WTC11 (cell line): ENCODE data around the gene SLFN5. TPM values are rescaled to one million over a fixed set of nuclear protein-coding genes. Genes with fewer than 3 reads are reported as not detected.

Source experiments
- ATAC-seq: fragments of 200-7000 bp; cut with Tn5 transposase; 2 replicates; pipeline ENCODE4 v1.10.0; 2021; ENCODE audit warnings: mild to moderate bottlenecking, moderate library complexity
- CTCF ChIA-PET: fragments of 300-600 bp; sonication (Branson Sonifier 250); formaldehyde crosslinking; loops from one replicate; lab custom pipeline; 2021; ENCODE audit warnings: antibody characterized with exemption; lab: Charles Lee
- POLR2A ChIA-PET: fragments of 350-600 bp; sonication (Branson Sonifier 250); formaldehyde crosslinking; loops from one replicate; lab custom pipeline; 2021; ENCODE audit warnings: antibody characterized with exemption; lab: Charles Lee
- DNase-seq: peaks from one replicate; pipeline ENCODE4 v3.0.0; 2021; ENCODE audit warnings: low spot score
- H3K27ac Mint-ChIP-seq: 2 replicates; pipeline ENCODE4 v1.8.0; 2021; ENCODE audit warnings: mixed read lengths
- H3K27me3 Mint-ChIP-seq: 2 replicates; pipeline ENCODE4 v1.8.0; 2021; ENCODE audit warnings: low read depth, mild to moderate bottlenecking, moderate library complexity, mixed read lengths
- H3K36me3 Mint-ChIP-seq: 2 replicates; pipeline ENCODE4 v1.8.0; 2021; ENCODE audit warnings: mixed read lengths
- H3K4me1 Mint-ChIP-seq: 2 replicates; pipeline ENCODE4 v1.8.0; 2022; ENCODE audit warnings: mixed read lengths
- H3K4me3 Mint-ChIP-seq: 2 replicates; pipeline ENCODE4 v1.8.0; 2021; ENCODE audit warnings: mild to moderate bottlenecking, moderate library complexity, mixed read lengths
- H3K9me3 Mint-ChIP-seq: 2 replicates; pipeline ENCODE4 v1.8.0; 2021; ENCODE audit warnings: mixed read lengths
- ATF6 ChIP-seq: sonication (generic); formaldehyde crosslinking; IDR thresholded peaks from 2 replicates; pipeline ENCODE4 v1.8.1; 2023; ENCODE audit warnings: mild to moderate bottlenecking, missing genetic modification reagents
- CREB1 ChIP-seq: sonication (generic); formaldehyde crosslinking; IDR thresholded peaks from 2 replicates; pipeline ENCODE4 v1.8.0; 2023; ENCODE audit warnings: mild to moderate bottlenecking, missing genetic modification reagents
- EMX1 ChIP-seq: fragments of 250-450 bp; sonication (Bioruptor Pico); IDR thresholded peaks from 2 replicates; pipeline ENCODE4 v1.8.0; 2021; ENCODE audit warnings: mild to moderate bottlenecking
- ERG ChIP-seq: fragments of 250-450 bp; sonication (Bioruptor Pico); IDR thresholded peaks from 2 replicates; pipeline ENCODE4 v1.8.0; 2021; ENCODE audit warnings: mild to moderate bottlenecking
- GABPB1 ChIP-seq: sonication (generic); formaldehyde crosslinking; IDR thresholded peaks from 2 replicates; pipeline ENCODE4 v1.8.1; 2023; ENCODE audit warnings: mild to moderate bottlenecking, missing genetic modification reagents
- KAT7 ChIP-seq: sonication (generic); formaldehyde crosslinking; IDR thresholded peaks from 2 replicates; pipeline ENCODE4 v1.8.1; 2023; ENCODE audit warnings: missing genetic modification reagents, mild to moderate bottlenecking, borderline replicate concordance
- MXD4 ChIP-seq: fragments of 250-450 bp; sonication (Bioruptor Pico); IDR thresholded peaks from 2 replicates; pipeline ENCODE4 v1.8.0; 2021; ENCODE audit warnings: mild to moderate bottlenecking, moderate library complexity, borderline replicate concordance
- PRRX2 ChIP-seq: fragments of 250-450 bp; sonication (Bioruptor Pico); IDR thresholded peaks from 2 replicates; pipeline ENCODE4 v1.8.0; 2021; ENCODE audit warnings: mild to moderate bottlenecking
- RELA ChIP-seq: sonication (generic); formaldehyde crosslinking; IDR thresholded peaks from 2 replicates; pipeline ENCODE4 v1.8.1; 2022; ENCODE audit warnings: missing genetic modification reagents, mild to moderate bottlenecking, borderline replicate concordance
- TCF7 ChIP-seq: sonication (generic); formaldehyde crosslinking; IDR thresholded peaks from 2 replicates; pipeline ENCODE4 v1.8.0; 2022; ENCODE audit warnings: mild to moderate bottlenecking, low read depth, missing genetic modification reagents, moderate library complexity
- ZNF396 ChIP-seq: fragments of 250-450 bp; sonication (Bioruptor Pico); IDR thresholded peaks from 2 replicates; pipeline ENCODE4 v1.8.0; 2021; ENCODE audit warnings: mild to moderate bottlenecking, moderate library complexity, borderline replicate concordance
- ZNF425 ChIP-seq: fragments of 250-450 bp; sonication (Bioruptor Pico); conservative IDR thresholded peaks from 2 replicates; pipeline ENCODE4 v1.9.0; 2021; ENCODE audit warnings: mild to moderate bottlenecking
- total RNA-seq: library from RNA; stranded (reverse); gene quantifications from 3 replicates; pipeline ENCODE4 v1.2.3, GENCODE V29; 2021
- TF ChIP-seq, protein P1 (sequence below): sonication (generic); formaldehyde crosslinking; IDR thresholded peaks from 2 replicates; pipeline ENCODE4 v1.8.1; 2023; ENCODE audit warnings: mild to moderate bottlenecking, missing genetic modification reagents, moderate library complexity
- TF ChIP-seq, protein P2 (sequence below): fragments of 250-450 bp; sonication (Bioruptor Pico); IDR thresholded peaks from 2 replicates; pipeline ENCODE4 v1.9.0; 2021; ENCODE audit warnings: mild to moderate bottlenecking

Gene SLFN5
- total RNA-seq, 1 experiment from 2014 or later, result 7.6 TPM

DNA sequence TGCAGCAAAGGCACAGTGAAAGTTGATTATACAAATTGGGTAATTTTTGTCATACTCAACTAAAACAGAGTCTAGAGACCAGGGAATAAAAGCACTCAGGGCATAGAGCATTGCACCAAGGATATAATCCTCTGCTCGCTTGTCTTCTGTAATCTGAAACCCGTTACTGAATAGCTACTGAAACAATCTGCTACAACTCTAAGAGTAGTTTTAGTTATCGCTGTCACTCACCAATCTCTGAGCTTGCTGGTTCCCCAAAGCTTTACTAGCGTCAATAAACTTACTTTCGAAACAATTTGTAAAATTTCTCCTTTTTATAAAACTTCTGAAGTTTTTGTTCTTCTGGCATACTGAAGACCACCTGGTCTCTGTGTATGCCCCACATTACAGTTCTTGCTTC is 25.8 kb upstream of the SLFN5 start:
- POLR2A ChIA-PET, result interaction anchor here (0.6 kb wide), 1 partner anchor 167 kb away, joined by 3 read pairs; no protein-coding TSS in a partner anchor
- H3K36me3 Mint-ChIP-seq, result no peaks in the 10 kb centered on the region
- 0 out of 2 replicates have a peak, but pooled peaks cover 3% of the 10 kb centered on the region for H3K9me3 Mint-ChIP-seq
- ATAC-seq (no peak), DNase-seq (no peak)
- CTCF ChIA-PET, result interaction anchor here (1.0 kb wide), 1 partner anchor 96 kb away, joined by 3 read pairs; no protein-coding TSS in a partner anchor
- peaks cover 18% of the 10 kb centered on the region for H3K27me3 Mint-ChIP-seq
- H3K4me3 Mint-ChIP-seq, result no peak overlapping the region
- TF ChIP-seq PRRX2, result no peak
- no peak for TF ChIP-seq EMX1
- no peak for TF ChIP-seq RELA (CRISPR knock-in tag)
- TF ChIP-seq ATF6, result no peak
- no peak for TF ChIP-seq ERG (CRISPR knock-in tag)
- TF ChIP-seq, protein P1, sequence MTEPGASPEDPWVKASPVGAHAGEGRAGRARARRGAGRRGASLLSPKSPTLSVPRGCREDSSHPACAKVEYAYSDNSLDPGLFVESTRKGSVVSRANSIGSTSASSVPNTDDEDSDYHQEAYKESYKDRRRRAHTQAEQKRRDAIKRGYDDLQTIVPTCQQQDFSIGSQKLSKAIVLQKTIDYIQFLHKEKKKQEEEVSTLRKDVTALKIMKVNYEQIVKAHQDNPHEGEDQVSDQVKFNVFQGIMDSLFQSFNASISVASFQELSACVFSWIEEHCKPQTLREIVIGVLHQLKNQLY (CRISPR knock-in tag), result no peak
- no peak for TF ChIP-seq KAT7 (CRISPR knock-in tag)
- no peak for TF ChIP-seq ZNF425 (CRISPR knock-in tag)
- TF ChIP-seq, protein P2, sequence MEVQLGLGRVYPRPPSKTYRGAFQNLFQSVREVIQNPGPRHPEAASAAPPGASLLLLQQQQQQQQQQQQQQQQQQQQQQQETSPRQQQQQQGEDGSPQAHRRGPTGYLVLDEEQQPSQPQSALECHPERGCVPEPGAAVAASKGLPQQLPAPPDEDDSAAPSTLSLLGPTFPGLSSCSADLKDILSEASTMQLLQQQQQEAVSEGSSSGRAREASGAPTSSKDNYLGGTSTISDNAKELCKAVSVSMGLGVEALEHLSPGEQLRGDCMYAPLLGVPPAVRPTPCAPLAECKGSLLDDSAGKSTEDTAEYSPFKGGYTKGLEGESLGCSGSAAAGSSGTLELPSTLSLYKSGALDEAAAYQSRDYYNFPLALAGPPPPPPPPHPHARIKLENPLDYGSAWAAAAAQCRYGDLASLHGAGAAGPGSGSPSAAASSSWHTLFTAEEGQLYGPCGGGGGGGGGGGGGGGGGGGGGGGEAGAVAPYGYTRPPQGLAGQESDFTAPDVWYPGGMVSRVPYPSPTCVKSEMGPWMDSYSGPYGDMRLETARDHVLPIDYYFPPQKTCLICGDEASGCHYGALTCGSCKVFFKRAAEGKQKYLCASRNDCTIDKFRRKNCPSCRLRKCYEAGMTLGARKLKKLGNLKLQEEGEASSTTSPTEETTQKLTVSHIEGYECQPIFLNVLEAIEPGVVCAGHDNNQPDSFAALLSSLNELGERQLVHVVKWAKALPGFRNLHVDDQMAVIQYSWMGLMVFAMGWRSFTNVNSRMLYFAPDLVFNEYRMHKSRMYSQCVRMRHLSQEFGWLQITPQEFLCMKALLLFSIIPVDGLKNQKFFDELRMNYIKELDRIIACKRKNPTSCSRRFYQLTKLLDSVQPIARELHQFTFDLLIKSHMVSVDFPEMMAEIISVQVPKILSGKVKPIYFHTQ (CRISPR knock-in tag), result no peak
- no peak for TF ChIP-seq ZNF396 (CRISPR knock-in tag)
- TF ChIP-seq CREB1 (CRISPR knock-in tag), result no peak
- no peak for TF ChIP-seq GABPB1
- peaks cover 7% of the 10 kb centered on the region for H3K4me1 Mint-ChIP-seq
- no peak overlapping the region for H3K27ac Mint-ChIP-seq

DNA sequence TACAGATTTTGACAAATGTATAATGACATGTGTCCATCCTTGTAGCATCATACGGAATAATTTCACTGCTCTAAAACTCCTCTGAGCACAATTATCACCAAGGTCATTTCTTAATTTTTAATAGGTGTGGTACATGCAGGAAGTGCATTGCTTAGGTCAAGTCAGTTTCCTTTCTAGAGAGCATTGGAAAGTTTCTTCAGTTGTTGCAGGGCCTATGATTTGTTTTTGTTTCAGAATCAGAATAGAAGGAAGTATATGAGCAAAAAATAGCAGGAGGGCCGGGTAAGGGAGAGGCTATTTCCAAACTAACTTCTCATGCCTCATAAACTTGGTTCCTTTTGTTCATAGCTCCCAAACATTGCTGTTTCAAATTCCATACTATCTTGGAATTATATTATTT is 24.0 kb upstream of the SLFN5 start:
- ChIA-PET CTCF (no interaction called here), POLR2A (no interaction called here)
- DNase-seq (no peak), ATAC-seq (no peak)
- peaks cover 14% of the 10 kb centered on the region for H3K27me3 Mint-ChIP-seq
- H3K27ac Mint-ChIP-seq, result no peak overlapping the region
- peaks cover 3% of the 10 kb centered on the region for H3K36me3 Mint-ChIP-seq
- H3K4me1 Mint-ChIP-seq, result peaks cover 7% of the 10 kb centered on the region
- peaks cover 17% of the 10 kb centered on the region for H3K9me3 Mint-ChIP-seq
- no peak overlapping the region for H3K4me3 Mint-ChIP-seq
- TF ChIP-seq TCF7 (CRISPR knock-in tag) (no peak), MXD4 (CRISPR knock-in tag) (no peak)
